GM12872 (cell line): Measurements from ENCODE around the gene GUCA2A.

Source experiments
- TF ChIP-seq, protein P1 (sequence below): IDR thresholded peaks from 3 replicates; pipeline ENCODE4 v1.5.1; 2011; ENCODE audit warnings: low read depth, mild to moderate bottlenecking, low read length, moderate library complexity; ENCODE audit not compliant: insufficient read depth

The GUCA2A gene

DNA sequence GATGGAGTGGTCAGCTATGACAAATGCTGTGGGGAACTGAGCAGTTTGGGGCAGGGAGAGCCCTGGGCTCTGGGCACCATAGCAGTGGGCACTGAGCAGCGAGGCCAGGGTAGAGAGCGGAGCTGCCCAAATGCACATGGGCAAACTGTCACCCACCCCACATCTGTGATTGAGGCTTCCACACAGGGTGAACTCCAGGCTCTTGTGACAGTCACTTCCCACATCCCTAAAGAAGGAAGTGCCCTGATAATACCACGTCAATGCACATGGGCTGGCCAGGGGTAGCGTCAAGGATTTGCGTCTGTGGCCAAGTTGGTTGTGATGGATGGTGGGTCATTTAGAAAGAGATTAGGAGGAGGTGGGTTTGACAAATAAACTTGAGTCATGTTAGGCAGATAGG lies 13.9 kb downstream of the GUCA2A start:
- TF ChIP-seq, protein P1, sequence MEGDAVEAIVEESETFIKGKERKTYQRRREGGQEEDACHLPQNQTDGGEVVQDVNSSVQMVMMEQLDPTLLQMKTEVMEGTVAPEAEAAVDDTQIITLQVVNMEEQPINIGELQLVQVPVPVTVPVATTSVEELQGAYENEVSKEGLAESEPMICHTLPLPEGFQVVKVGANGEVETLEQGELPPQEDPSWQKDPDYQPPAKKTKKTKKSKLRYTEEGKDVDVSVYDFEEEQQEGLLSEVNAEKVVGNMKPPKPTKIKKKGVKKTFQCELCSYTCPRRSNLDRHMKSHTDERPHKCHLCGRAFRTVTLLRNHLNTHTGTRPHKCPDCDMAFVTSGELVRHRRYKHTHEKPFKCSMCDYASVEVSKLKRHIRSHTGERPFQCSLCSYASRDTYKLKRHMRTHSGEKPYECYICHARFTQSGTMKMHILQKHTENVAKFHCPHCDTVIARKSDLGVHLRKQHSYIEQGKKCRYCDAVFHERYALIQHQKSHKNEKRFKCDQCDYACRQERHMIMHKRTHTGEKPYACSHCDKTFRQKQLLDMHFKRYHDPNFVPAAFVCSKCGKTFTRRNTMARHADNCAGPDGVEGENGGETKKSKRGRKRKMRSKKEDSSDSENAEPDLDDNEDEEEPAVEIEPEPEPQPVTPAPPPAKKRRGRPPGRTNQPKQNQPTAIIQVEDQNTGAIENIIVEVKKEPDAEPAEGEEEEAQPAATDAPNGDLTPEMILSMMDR, result no peak

DNA sequence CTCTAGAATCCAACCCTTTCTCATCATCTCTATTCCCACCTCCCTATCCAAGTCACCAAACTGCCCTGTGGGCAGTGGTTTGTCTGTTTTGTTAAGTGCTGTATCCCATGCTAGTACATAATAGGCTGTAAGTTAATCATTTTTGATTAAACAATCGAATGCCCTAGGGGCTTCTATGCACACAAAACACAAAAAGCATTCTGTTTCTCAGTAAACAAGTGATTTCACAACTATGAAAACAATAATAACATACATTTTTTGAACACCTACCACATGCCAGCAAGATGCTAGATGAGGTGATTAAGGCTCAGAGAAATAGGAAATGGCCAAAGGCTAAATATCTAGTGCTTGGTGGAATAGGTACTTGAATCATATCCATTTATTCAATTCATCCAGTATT lies 16.4 kb downstream of the GUCA2A start:
- TF ChIP-seq, protein P1, result no peak

DNA sequence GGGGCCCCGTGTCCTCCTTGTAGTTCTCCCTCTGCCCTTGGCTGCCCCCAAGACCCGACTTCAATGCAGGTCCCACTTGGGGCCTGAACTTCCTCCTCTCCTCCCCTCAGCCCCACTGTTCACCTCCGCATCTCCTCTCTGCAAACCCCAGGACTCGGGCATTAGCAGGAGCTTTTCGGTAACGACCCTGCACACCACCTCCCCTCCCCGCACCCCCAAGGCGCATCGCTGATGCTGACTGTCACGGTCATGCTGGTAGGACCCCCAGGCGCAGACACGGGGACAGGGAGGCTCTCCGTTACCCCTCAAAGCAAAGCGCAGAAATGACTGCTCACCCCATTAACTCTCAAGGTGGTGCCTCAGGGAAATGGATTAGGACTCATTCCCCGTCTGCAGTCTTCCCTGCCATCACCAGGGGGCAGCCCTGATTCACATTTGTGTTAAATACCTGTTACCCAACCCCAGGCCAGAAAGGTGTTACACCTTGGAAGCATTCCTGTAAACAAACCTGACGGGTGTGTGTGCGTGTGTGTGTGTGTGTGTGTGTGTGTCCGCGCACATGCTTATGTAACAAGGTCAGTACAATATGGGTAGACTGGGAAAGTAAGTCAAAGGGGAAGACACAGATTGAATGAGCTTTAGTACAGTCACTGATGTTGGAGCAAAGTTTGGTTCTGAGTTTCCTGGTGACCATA lies 17.8 kb downstream of the GUCA2A start:
- TF ChIP-seq, protein P1, result peak; percentile 89

DNA sequence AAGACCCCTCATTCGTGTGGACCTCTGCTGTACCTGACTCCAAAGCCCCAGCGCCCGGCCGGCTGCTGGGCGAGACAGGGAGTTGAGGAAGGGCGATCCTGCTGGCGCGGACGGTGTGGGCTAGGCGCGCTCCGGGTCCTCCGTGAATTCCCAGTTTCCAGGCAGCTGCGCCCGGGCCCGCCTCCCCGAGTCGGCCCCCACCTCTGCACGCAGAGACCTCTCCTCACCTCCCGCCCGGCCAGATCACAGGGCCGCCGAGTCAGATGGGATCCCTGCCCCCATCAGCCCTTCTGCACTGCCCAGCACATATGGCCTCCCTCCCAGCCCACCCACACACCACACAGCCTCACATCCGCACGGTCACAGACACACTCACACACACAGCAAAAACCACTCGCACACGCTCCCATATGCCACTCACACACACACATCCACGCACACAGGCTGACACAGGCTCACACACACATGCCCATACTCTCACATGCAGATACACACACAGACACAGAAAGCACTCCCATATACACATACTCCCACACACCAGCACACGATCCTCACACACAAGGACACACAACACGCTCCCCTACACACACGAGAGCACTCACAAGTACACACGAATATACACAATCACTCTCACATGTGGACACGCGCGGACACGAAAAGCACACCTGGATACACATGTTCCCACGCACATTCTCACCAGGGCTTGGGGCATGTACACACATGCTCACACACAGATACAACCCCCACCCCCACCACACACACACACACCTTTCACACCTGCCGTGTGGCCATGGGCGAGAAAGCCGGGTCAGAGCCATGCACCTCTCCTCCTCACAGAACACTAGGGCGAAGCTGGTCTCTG lies 18.6 kb downstream of the GUCA2A start:
- TF ChIP-seq, protein P1, result no peak

DNA sequence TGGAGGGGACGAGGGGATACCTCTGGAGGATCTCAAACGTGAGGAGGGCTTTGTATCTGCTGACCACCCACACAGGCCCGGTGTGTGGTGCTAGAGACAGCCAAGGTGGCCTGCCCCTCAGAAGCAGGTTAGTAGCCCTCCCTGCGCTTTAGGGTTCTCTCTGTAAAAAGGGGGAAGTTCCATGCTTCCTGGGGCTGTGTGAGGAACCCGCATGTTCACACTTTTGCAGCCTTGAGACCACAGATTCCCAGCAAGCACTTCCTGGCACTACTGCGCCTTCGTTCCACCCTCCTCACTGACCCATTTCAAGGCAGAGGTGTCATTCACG lies 19.2 kb downstream of the GUCA2A start:
- TF ChIP-seq, protein P1, result no peak

DNA sequence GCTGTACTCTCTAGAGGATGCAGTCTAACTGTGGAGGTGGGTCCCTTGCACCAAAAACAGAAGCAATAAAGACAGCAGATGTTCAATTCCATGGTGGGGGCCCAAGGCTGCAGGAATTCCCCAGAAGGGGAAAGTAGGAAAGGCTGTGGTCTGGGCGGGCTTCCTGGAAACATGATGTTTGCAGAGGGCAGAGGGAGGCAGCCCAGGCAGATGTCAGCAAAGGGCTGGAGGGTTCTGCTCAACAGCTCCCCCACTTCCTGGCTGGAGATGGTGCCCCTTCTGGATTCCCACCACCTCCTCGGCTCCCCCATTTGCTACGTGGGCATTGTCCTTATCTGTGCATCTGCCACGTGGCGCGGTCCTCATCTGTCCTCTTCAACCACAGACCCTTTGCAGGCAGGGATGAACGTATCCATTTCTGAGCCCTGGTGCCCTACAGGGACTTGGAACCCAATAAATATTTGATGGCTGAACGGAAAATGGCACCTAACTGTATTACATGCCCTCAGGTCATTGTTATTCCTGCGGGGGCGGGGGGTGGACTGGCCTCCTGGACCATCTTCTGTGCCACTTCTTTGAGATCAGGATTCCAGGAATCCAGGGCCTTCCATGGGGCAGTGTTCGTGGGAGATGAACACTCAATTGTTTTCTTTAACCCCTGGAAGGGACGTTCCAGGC lies 19.7 kb downstream of the GUCA2A start:
- TF ChIP-seq, protein P1, result 0 out of 3 replicates have a peak, but pooled peaks have one; percentile 1
